ENCODE data around the gene EPM2AIP1. TPM values are rescaled to one million over a fixed set of nuclear protein-coding genes. Genes with fewer than 3 reads are reported as not detected.

The EPM2AIP1 gene
- total and polyA plus RNA-seq, 2 of the 8 experiments (the other 6 are each of a cell fraction or from before 2014, with no cell fraction given), result 6.6 to 9.0 TPM

- H2BK120ac ChIP-seq (replicated peaks; ENCODE audit: low read depth, low read length), result no peak overlapping the region
- no peaks in the 10 kb centered on the region for H3K23me2 ChIP-seq (ENCODE audit: low read depth, low read length)
- no peak overlapping the region for H2AK5ac ChIP-seq (ENCODE audit: low read depth, low read length)
- POLR2A ChIA-PET (ENCODE audit: partially characterized antibody), result no interaction called here
- no peak overlapping the region for H3K18ac ChIP-seq (ENCODE audit: extremely low read depth, low read length)
- no peak overlapping the region for H2BK12ac ChIP-seq (ENCODE audit: low read depth, low read length)
- no peak overlapping the region for H3K23ac ChIP-seq (ENCODE audit: insufficient read length)
- peaks cover 6% of the 10 kb centered on the region; the same call in 1 of the 2 replicates for H3K79me1 ChIP-seq (ENCODE audit: low read depth, low read length)
- FAIRE-seq, result no peak
- no peak overlapping the region for H3K14ac ChIP-seq (ENCODE audit: insufficient read length)
- no peaks in the 10 kb centered on the region for H3K79me2 ChIP-seq (ENCODE audit: control insufficient read depth in 1 of 2, insufficient read depth in 2 of 2, low read length in 2 of 2)
- H3K36me3 ChIP-seq (ENCODE audit: control insufficient read depth in 2 of 4, insufficient read depth in 4 of 4, low read length in 3 of 4), result peaks cover 10 to 62% (median 37%) of the 10 kb centered on the region in 4 experiments; a peak in 7 of 8 replicates
- DNase-seq (ENCODE audit: low read depth in 1 of 2, low spot score in 2 of 2), result no peak
- H4K5ac ChIP-seq (ENCODE audit: insufficient read length, low read depth, low read length), result no peak overlapping the region
- no peak overlapping the region for H2BK20ac ChIP-seq (ENCODE audit: low read length)
- H4K20me1 ChIP-seq (replicated peaks in 1 of 2; ENCODE audit: control insufficient read depth in 1 of 2, insufficient read depth in 2 of 2, low read length in 2 of 2), result no peaks in the 10 kb centered on the region
- H2AFZ ChIP-seq (ENCODE audit: low read length), result no peak overlapping the region
- no peak overlapping the region for H3K4ac ChIP-seq (replicated peaks; ENCODE audit: insufficient read length, low read depth, low read length)
- H3K4me1 ChIP-seq (replicated peaks in 1 of 4; ENCODE audit: control insufficient read depth in 3 of 4, insufficient read depth in 4 of 4, low read length in 3 of 4), result no peaks in the 10 kb centered on the region
- H3K27ac ChIP-seq (ENCODE audit: low read depth, low read length), result no peak overlapping the region
- no peak overlapping the region for H3K4me2 ChIP-seq (ENCODE audit: insufficient read depth in 1 of 2, low read depth in 2 of 2, low read length in 2 of 2)
- no peaks in the 10 kb centered on the region for H3K27me3 ChIP-seq (replicated peaks in 1 of 4; ENCODE audit: control insufficient read depth in 3 of 4, extremely low read depth in 1 of 4, insufficient read depth in 3 of 4, low read length in 3 of 4)
- CTCF ChIA-PET (ENCODE audit: partially characterized antibody), result interaction anchor here (0.8 to 1.5 kb wide), 3 partner anchors 73 to 182 kb away, joined by 3 read pairs; no protein-coding TSS in a partner anchor
- no peak overlapping the region for H3K9ac ChIP-seq (replicated peaks in 1 of 4; ENCODE audit: extremely low read depth in 1 of 4, low read depth in 3 of 4, low read length in 3 of 4)
- 86% methylated on average over 7 of the region's 7 CpGs; no CpG with 5 or more reads in 1 of the 2 experiments for WGBS, 2 experiments (ENCODE audit: extremely low coverage in 1 of 2, insufficient coverage in 1 of 2, insufficient read length in 1 of 2, insufficient replicate concordance in 2 of 2, low coverage in 1 of 2, low lambda C conversion rate in 2 of 2, missing lambda C conversion rate in 1 of 2)
- no peak overlapping the region for H4K8ac ChIP-seq (ENCODE audit: extremely low read depth, insufficient read depth, low read length)
- H2BK5ac ChIP-seq (ENCODE audit: low read depth, low read length), result no peak overlapping the region; the same call in 1 of the 2 replicates
- no peak overlapping the region for H2BK15ac ChIP-seq (ENCODE audit: low read length)
- no peak overlapping the region for H3K4me3 ChIP-seq (ENCODE audit: extremely low read depth in 1 of 4, insufficient read depth in 2 of 4, low read depth in 3 of 4, low read length in 4 of 4)
- H3K9me3 ChIP-seq (ENCODE audit: insufficient read depth in 2 of 2, low read depth in 1 of 2, low read length in 1 of 2), result 0 out of 4 replicates have a peak, but pooled peaks cover 0 to 2% of the 10 kb centered on the region in 2 experiments
- H3K56ac ChIP-seq (replicated peaks; ENCODE audit: insufficient read length, low read depth, low read length), result no peak overlapping the region
- no peak overlapping the region for H4K91ac ChIP-seq (replicated peaks; ENCODE audit: insufficient read length, low read length)
- TF ChIP-seq SIRT6 (IDR thresholded peaks at IDR 0.05; ENCODE audit: low read length), result no peak
- no peak for TF ChIP-seq CHD2 (IDR thresholded peaks at IDR 0.05; ENCODE audit: low read length)
- TF ChIP-seq HDAC2 (IDR thresholded peaks at IDR 0.05; ENCODE audit: borderline replicate concordance in 1 of 2, low read depth in 2 of 2, low read length in 2 of 2), result no peak
- no peak for TF ChIP-seq ATF3 (IDR thresholded peaks at IDR 0.05; ENCODE audit: insufficient read depth, low read depth, low read length)
- no peak for TF ChIP-seq SIX5 (IDR thresholded peaks at IDR 0.05; ENCODE audit: low read depth, low read length)
- TF ChIP-seq CREB1 (IDR thresholded peaks at IDR 0.05), result no peak
- no peak for TF ChIP-seq POLR2AphosphoS5 (IDR thresholded peaks at IDR 0.05; ENCODE audit: low read depth, low read length)
These were observed 38.3 kb upstream of the EPM2AIP1 start for GRCh38 chr3:37031096-37031682.
